Neural crest cell (in vitro differentiated cells): ENCODE results near the gene COL3A1. TPM values are rescaled to one million over a fixed set of nuclear protein-coding genes. Genes with fewer than 3 reads are reported as not detected.

ENCODE experiments used
- DNase-seq: peaks from one replicate; pipeline ENCODE4 v3.0.0; 2021; ENCODE audit warnings: low read depth, mixed read lengths, low spot score
- H3K27ac Mint-ChIP-seq: one replicate; pipeline ENCODE4 v1.8.0; 2021; ENCODE audit warnings: mild to moderate bottlenecking, mixed read lengths; ENCODE audit not compliant: unreplicated experiment
- H3K27me3 Mint-ChIP-seq: 2 replicates; pipeline ENCODE4 v1.8.0; 2021; ENCODE audit warnings: low read depth, mild to moderate bottlenecking, mixed read lengths
- H3K36me3 Mint-ChIP-seq: 2 replicates; pipeline ENCODE4 v1.8.0; 2021; ENCODE audit warnings: low read depth, mild to moderate bottlenecking, mixed read lengths
- H3K4me1 Mint-ChIP-seq: 2 replicates; pipeline ENCODE4 v1.8.0; 2021; ENCODE audit warnings: mixed read lengths
- H3K4me3 Mint-ChIP-seq: one replicate; pipeline ENCODE4 v1.8.0; 2021; ENCODE audit warnings: mild to moderate bottlenecking, mixed read lengths
- H3K9me3 Mint-ChIP-seq: 2 replicates; pipeline ENCODE4 v1.8.0; 2021; ENCODE audit warnings: mixed read lengths
- total RNA-seq: library from RNA; stranded (reverse); gene quantifications from 2 replicates; pipeline ENCODE4 v1.2.1, GENCODE V29; 2021
- TF ChIP-seq, protein P1 (sequence below): fragments of 200-600 bp; sonication (generic); conservative IDR thresholded peaks from 2 replicates; pipeline ENCODE4 v1.5.0; 2021; ENCODE audit warnings: antibody characterized with exemption, mild to moderate bottlenecking

Gene COL3A1
- total RNA-seq, 1 donor from 2014 or later: 14.9 TPM

DNA sequence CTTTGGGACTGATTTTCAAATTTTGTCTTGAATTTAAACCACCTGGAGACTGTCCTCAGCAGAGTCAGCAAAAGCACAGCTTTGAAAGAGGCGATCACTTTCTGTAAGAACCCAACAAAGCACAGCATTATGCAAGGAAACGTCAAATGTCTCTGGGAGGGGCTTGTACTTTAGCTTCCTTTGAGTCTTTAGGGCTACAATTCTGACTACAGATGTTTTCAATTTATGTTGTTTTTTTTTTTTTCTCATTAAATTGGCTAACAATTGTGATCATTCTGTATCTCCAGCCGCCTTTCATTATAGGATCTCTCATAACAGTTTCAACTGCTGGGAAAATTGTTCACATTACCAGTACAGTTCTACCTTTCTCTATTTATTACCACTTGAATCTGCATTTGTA is 48.3 kb downstream of the COL3A1 start:
- peaks cover 2% of the 10 kb centered on the region for H3K36me3 Mint-ChIP-seq
- peak overlapping the region; percentile 52 for H3K27ac Mint-ChIP-seq
- TF ChIP-seq, protein P1, sequence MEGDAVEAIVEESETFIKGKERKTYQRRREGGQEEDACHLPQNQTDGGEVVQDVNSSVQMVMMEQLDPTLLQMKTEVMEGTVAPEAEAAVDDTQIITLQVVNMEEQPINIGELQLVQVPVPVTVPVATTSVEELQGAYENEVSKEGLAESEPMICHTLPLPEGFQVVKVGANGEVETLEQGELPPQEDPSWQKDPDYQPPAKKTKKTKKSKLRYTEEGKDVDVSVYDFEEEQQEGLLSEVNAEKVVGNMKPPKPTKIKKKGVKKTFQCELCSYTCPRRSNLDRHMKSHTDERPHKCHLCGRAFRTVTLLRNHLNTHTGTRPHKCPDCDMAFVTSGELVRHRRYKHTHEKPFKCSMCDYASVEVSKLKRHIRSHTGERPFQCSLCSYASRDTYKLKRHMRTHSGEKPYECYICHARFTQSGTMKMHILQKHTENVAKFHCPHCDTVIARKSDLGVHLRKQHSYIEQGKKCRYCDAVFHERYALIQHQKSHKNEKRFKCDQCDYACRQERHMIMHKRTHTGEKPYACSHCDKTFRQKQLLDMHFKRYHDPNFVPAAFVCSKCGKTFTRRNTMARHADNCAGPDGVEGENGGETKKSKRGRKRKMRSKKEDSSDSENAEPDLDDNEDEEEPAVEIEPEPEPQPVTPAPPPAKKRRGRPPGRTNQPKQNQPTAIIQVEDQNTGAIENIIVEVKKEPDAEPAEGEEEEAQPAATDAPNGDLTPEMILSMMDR: no peak
- no peak for DNase-seq
- no peaks in the 10 kb centered on the region for H3K27me3 Mint-ChIP-seq
- H3K4me3 Mint-ChIP-seq: no peak overlapping the region
- peaks cover 10% of the 10 kb centered on the region for H3K4me1 Mint-ChIP-seq
- no peaks in the 10 kb centered on the region for H3K9me3 Mint-ChIP-seq

DNA sequence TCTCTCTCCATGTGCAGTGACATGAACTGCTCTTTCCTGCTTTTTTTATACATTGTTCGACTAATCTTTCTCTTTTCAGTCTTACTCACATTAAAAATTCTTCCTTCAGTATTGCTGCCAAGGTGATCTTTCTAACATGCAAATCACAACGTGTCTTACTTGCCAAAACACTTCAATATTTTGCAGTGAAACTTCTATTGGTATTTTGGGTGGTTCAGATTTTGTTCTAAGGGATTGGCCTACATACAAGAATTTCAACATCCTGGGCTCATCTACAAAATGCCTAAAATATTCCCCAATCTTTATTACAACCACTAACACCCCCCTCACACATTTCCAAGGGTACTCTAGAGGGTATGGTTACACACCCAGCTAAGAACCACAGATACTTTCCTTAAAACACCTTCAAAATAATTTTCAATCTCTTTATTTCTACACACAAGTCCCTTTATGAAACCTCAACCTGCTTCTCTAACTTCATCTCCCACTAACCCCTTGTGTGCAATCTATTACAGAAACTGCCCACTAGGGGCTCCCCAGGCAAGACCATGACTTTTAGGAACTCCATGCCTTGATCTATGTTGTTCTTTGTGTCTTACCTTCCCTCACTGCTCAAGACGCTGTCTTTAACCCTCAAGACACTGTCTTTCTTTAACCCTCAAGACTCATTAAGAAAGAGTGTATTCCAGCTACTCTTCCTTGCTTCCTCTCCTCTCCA is 50.9 kb downstream of the COL3A1 start:
- no peaks in the 10 kb centered on the region for H3K27me3 Mint-ChIP-seq
- TF ChIP-seq, protein P1: peak; percentile 57
- H3K4me1 Mint-ChIP-seq: peaks cover 10% of the 10 kb centered on the region
- no peaks in the 10 kb centered on the region for H3K9me3 Mint-ChIP-seq
- H3K27ac Mint-ChIP-seq: no peak overlapping the region
- H3K36me3 Mint-ChIP-seq: peaks cover 2% of the 10 kb centered on the region
- H3K4me3 Mint-ChIP-seq: no peak overlapping the region
- no peak for DNase-seq

DNA sequence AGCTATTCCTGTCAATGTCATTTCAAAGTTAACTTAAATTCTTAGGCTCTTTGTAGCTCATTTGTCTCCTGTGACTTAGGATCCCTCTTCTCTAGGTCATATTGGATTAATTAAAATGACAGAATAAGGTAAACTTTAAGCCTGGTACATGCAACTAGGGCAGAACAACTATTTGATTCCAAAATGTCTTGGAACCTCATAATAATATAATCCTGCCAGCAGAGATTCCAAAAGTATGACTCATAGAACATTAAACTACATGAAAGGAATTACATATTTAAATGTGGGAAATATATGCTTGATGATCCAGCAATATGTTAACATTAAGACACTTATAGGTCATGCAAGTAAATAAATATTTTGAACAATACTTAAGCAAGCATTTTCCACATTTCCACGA is 63.3 kb downstream of the COL3A1 start:
- Mint-ChIP-seq H3K9me3 (no peaks in the 10 kb centered on the region), H3K27ac (no peak overlapping the region), H3K27me3 (no peaks in the 10 kb centered on the region), H3K4me1 (no peaks in the 10 kb centered on the region), H3K4me3 (no peak overlapping the region), H3K36me3 (peaks cover 19% of the 10 kb centered on the region)
- DNase-seq: no peak
- TF ChIP-seq, protein P1: no peak

DNA sequence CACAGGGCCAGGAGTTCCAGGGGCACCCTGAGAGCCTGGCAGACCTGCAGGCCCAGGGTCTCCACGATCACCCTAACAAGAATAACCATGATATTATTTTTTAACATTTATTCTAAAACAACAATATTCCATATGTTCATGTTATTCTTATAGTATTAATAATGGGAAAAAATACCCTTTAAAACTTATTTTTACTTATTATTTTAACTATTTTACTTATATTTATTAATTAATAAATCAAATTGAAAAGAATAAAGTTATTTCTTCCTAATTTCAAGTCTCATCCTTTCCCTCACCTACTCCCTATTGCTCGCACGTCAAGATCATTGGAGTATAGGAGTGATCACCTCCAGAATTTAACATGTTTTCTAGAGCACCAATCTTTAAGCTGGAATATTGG is 71.7 kb downstream of the COL3A1 start:
- DNase-seq: no peak
- Mint-ChIP-seq H3K27me3 (no peaks in the 10 kb centered on the region), H3K9me3 (no peaks in the 10 kb centered on the region), H3K27ac (no peak overlapping the region), H3K4me1 (no peaks in the 10 kb centered on the region), H3K4me3 (no peak overlapping the region), H3K36me3 (peaks cover 9% of the 10 kb centered on the region)
- TF ChIP-seq, protein P1: no peak

DNA sequence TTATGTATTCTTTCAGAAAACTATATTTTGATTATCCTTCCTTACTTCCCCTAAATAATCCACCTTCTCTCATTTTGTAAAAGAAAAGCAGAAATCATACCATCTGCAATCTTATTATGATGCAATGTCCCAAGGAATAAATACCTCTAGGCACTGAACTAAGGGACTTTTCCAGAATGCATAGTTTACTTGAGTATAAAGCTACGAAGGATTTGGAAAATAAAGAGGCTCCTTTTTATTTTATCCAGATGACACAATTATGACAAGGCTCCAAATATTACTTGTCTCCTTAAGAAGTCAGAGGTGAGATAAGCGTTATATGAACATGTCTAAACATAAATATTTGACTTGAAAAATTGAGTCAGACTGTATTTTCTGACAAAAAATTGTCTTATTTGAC is 72.1 kb downstream of the COL3A1 start:
- DNase-seq: no peak
- TF ChIP-seq, protein P1: no peak
- H3K4me1 Mint-ChIP-seq: no peaks in the 10 kb centered on the region
- no peaks in the 10 kb centered on the region for H3K9me3 Mint-ChIP-seq
- no peak overlapping the region for H3K4me3 Mint-ChIP-seq
- H3K36me3 Mint-ChIP-seq: peaks cover 9% of the 10 kb centered on the region
- H3K27ac Mint-ChIP-seq: no peak overlapping the region
- H3K27me3 Mint-ChIP-seq: no peaks in the 10 kb centered on the region
